H1 (cell line): Measurements from ENCODE around the gene AHDC1. TPM values are rescaled to one million over a fixed set of nuclear protein-coding genes. Genes with fewer than 3 reads are reported as not detected.

Experiments used
- CTCF ChIA-PET: fragments of 300-600 bp; sonication (Branson Sonifier 250); formaldehyde crosslinking; loops from one replicate; lab custom pipeline; 2021; ENCODE audit not compliant: partially characterized antibody; lab: Charles Lee
- POLR2A ChIA-PET: fragments of 300-600 bp; sonication (Branson Sonifier 250); formaldehyde crosslinking; loops from one replicate; lab custom pipeline; 2021; ENCODE audit warnings: inconsistent platforms; ENCODE audit not compliant: partially characterized antibody; lab: Charles Lee
- DNase-seq, 2 experiments: peaks; one replicate each; pipeline versions ENCODE4 v3.0.0 to v3.0.0-alpha.2; 2010 to 2022; ENCODE audit warnings: low spot score in 2 of 2, low read depth in 1 of 2, mixed read lengths in 1 of 2
- FAIRE-seq: peaks from 2 replicates; lab custom pipeline; 2011; peaks lifted over from hg19 to GRCh38; lab: Jason Lieb, UNC
- H2AFZ ChIP-seq: 2 replicates; pipeline ENCODE4 v1.8.1; 2012; ENCODE audit warnings: low read length, inconsistent platforms
- H2AK5ac ChIP-seq: 2 replicates; pipeline ENCODE4 v1.6.1; 2013; ENCODE audit warnings: low read depth, low read length
- H2BK120ac ChIP-seq: replicated peaks from 2 replicates; pipeline ENCODE3; 2013; ENCODE audit warnings: low read depth, low read length, inconsistent platforms
- H2BK12ac ChIP-seq: 2 replicates; pipeline ENCODE4 v1.6.1; 2013; ENCODE audit warnings: low read depth, low read length
- H2BK15ac ChIP-seq: 2 replicates; pipeline ENCODE4 v1.6.1; 2013; ENCODE audit warnings: low read length
- H2BK20ac ChIP-seq: 2 replicates; pipeline ENCODE4 v1.6.1; 2013; ENCODE audit warnings: low read length
- H2BK5ac ChIP-seq: 2 replicates; pipeline ENCODE4 v1.6.1; 2013; ENCODE audit warnings: low read depth, low read length
- H3K14ac ChIP-seq: 2 replicates; pipeline ENCODE4 v1.6.1; 2013; ENCODE audit warnings: inconsistent platforms; ENCODE audit not compliant: insufficient read length
- H3K18ac ChIP-seq: 2 replicates; pipeline ENCODE4 v1.6.1; 2013; ENCODE audit warnings: low read length; ENCODE audit errors: extremely low read depth
- H3K23ac ChIP-seq: 2 replicates; pipeline ENCODE4 v1.6.1; 2013; ENCODE audit warnings: inconsistent platforms; ENCODE audit not compliant: insufficient read length
- H3K23me2 ChIP-seq: 2 replicates; pipeline ENCODE4 v1.6.1; 2013; ENCODE audit warnings: low read depth, low read length
- H3K27ac ChIP-seq: 2 replicates; pipeline ENCODE4 v1.6.1; 2011; ENCODE audit warnings: low read depth, low read length, inconsistent platforms
- H3K27me3 ChIP-seq, 4 experiments: replicated peaks in 1 of 4; 1 replicate in 1 of 4; 2 replicates in 3 of 4; pipeline versions ENCODE4 v1.6.1 to v1.8.1; 2011 to 2013; ENCODE audit warnings: low read length in 3 of 4, mild to moderate bottlenecking in 3 of 4, inconsistent platforms in 2 of 4, mixed read lengths in 2 of 4, moderate library complexity in 1 of 4; ENCODE audit not compliant: control insufficient read depth in 3 of 4, insufficient read depth in 3 of 4; ENCODE audit errors: extremely low read depth in 1 of 4
- H3K36me3 ChIP-seq, 4 experiments: 2 replicates each; pipeline versions ENCODE4 v1.6.1 to v1.8.1; 2011 to 2013; ENCODE audit warnings: mild to moderate bottlenecking in 4 of 4, low read length in 3 of 4, moderate library complexity in 2 of 4, control low read depth in 1 of 4, inconsistent platforms in 1 of 4; ENCODE audit not compliant: insufficient read depth in 4 of 4, control insufficient read depth in 2 of 4
- H3K4ac ChIP-seq: replicated peaks from 2 replicates; pipeline ENCODE3; 2013; ENCODE audit warnings: low read length, low read depth, mixed read lengths, inconsistent platforms; ENCODE audit not compliant: insufficient read length
- H3K4me1 ChIP-seq, 4 experiments: replicated peaks in 1 of 4; 1 replicate in 1 of 4; 2 replicates in 3 of 4; pipeline versions ENCODE4 v1.6.1 to v1.8.1; 2011 to 2013; ENCODE audit warnings: low read length in 3 of 4, inconsistent platforms in 2 of 4, mixed read lengths in 1 of 4; ENCODE audit not compliant: insufficient read depth in 4 of 4, control insufficient read depth in 3 of 4
- H3K4me2 ChIP-seq, 2 experiments: 2 replicates each; pipeline versions ENCODE4 v1.6.1 to v1.8.1; 2011 to 2013; ENCODE audit warnings: low read depth in 2 of 2, low read length in 2 of 2, control low read depth in 1 of 2, inconsistent platforms in 1 of 2, mild to moderate bottlenecking in 1 of 2; ENCODE audit not compliant: insufficient read depth in 1 of 2
- H3K4me3 ChIP-seq, 4 experiments: fragments of 200-600, 300-600 bp in 1 of 4; sonication (generic), shearing (Covaris generic), sonication (Bioruptor Twin) in 1 of 4; 2 replicates each; pipeline versions ENCODE4 v1.5.1 to v1.8.1; 2011 to 2016; ENCODE audit warnings: low read length in 4 of 4, low read depth in 3 of 4, control low read depth in 2 of 4, inconsistent platforms in 2 of 4, mild to moderate bottlenecking in 2 of 4, mixed read lengths in 1 of 4, moderate library complexity in 1 of 4; ENCODE audit not compliant: insufficient read depth in 2 of 4; ENCODE audit errors: extremely low read depth in 1 of 4
- H3K56ac ChIP-seq: replicated peaks from 2 replicates; pipeline ENCODE3; 2013; ENCODE audit warnings: low read depth, mild to moderate bottlenecking, mixed read lengths, low read length, inconsistent platforms; ENCODE audit not compliant: insufficient read length
- H3K79me1 ChIP-seq: 2 replicates; pipeline ENCODE4 v1.6.1; 2013; ENCODE audit warnings: low read depth, low read length, control low read depth
- H3K79me2 ChIP-seq, 2 experiments: 2 replicates each; pipeline versions ENCODE4 v1.6.1 to v1.8.1; 2012 to 2013; ENCODE audit warnings: low read length in 2 of 2, mild to moderate bottlenecking in 2 of 2, inconsistent platforms in 1 of 2; ENCODE audit not compliant: insufficient read depth in 2 of 2, control insufficient read depth in 1 of 2
- H3K9ac ChIP-seq, 4 experiments: replicated peaks in 1 of 4; 1 replicate in 1 of 4; 2 replicates in 3 of 4; pipeline versions ENCODE4 v1.6.1 to v1.8.1; 2011 to 2013; ENCODE audit warnings: low read depth in 3 of 4, low read length in 3 of 4, control low read depth in 2 of 4, mild to moderate bottlenecking in 2 of 4, moderate library complexity in 2 of 4, inconsistent platforms in 1 of 4; ENCODE audit errors: extremely low read depth in 1 of 4
- H3K9me3 ChIP-seq, 2 experiments: 2 replicates each; pipeline versions ENCODE4 v1.6.1 to v1.8.1; 2012 to 2013; ENCODE audit warnings: mild to moderate bottlenecking in 2 of 2, moderate library complexity in 2 of 2, control low read depth in 1 of 2, inconsistent platforms in 1 of 2, low read depth in 1 of 2, low read length in 1 of 2, mixed read lengths in 1 of 2; ENCODE audit not compliant: insufficient read depth in 2 of 2
- H4K20me1 ChIP-seq, 2 experiments: replicated peaks in 1 of 2; 2 replicates each; pipeline versions ENCODE3 to v1.8.1; 2011 to 2013; ENCODE audit warnings: inconsistent platforms in 2 of 2, low read length in 2 of 2, mild to moderate bottlenecking in 1 of 2; ENCODE audit not compliant: insufficient read depth in 2 of 2, control insufficient read depth in 1 of 2
- H4K5ac ChIP-seq: 2 replicates; pipeline ENCODE4 v1.6.1; 2013; ENCODE audit warnings: low read length, low read depth, mixed read lengths, inconsistent platforms; ENCODE audit not compliant: insufficient read length
- H4K8ac ChIP-seq: 2 replicates; pipeline ENCODE4 v1.8.0; 2013; ENCODE audit warnings: mild to moderate bottlenecking, moderate library complexity, low read length, inconsistent platforms; ENCODE audit not compliant: insufficient read depth; ENCODE audit errors: extremely low read depth
- H4K91ac ChIP-seq: replicated peaks from 2 replicates; pipeline ENCODE3; 2013; ENCODE audit warnings: low read length, mixed read lengths, inconsistent platforms; ENCODE audit not compliant: insufficient read length
- ASH2L ChIP-seq: fragments of 200-600, 300-600 bp; sonication (generic); IDR thresholded peaks from one replicate; pipeline ENCODE4 v1.7.1; 2017; ENCODE audit warnings: low read length
- RNF2 ChIP-seq: fragments of 200-900, 300-1000 bp; sonication (generic); IDR thresholded peaks from 2 replicates; pipeline ENCODE4 v1.7.1; 2016; ENCODE audit warnings: borderline replicate concordance, low read depth, mild to moderate bottlenecking, antibody characterized with exemption, low read length; ENCODE audit not compliant: poor library complexity, severe bottlenecking; ENCODE audit errors: missing control alignments
- TEAD4 ChIP-seq: IDR thresholded peaks from 2 replicates; pipeline ENCODE4 v1.6.1; 2012; ENCODE audit warnings: low read depth, low read length, inconsistent platforms, mixed read lengths
- WGBS, 2 experiments: shearing (Covaris generic) in 1 of 2; methylation state at CpG; one replicate each; pipeline versions ENCODE4 v1.1.6 to v1.1.7; 2013 to 2015; ENCODE audit warnings: low lambda C conversion rate in 2 of 2, mixed read lengths in 2 of 2, inconsistent platforms in 1 of 2, low coverage in 1 of 2, missing lambda C conversion rate in 1 of 2; ENCODE audit not compliant: insufficient replicate concordance in 2 of 2, insufficient coverage in 1 of 2, insufficient read length in 1 of 2; ENCODE audit errors: extremely low coverage in 1 of 2, missing lambda C conversion rate in 1 of 2; 5-methylcytosine and 5-hydroxymethylcytosine counted together
- polyA plus RNA-seq, 7 experiments: library from polyadenylated mRNA; depleted of rRNA in 3 of 7; stranded (reverse) in 5 of 7; unstranded in 2 of 7; fragments of >200 nt in 5 of 7; fragments of 200-250 nt in 2 of 7; gene quantifications; 1 replicate in 5 of 7; 2 replicates in 1 of 7; 4 replicates in 1 of 7; pipeline versions ENCODE4 v1.2.1 to v1.2.3, GENCODE V29; 2011 to 2013; ENCODE audit warnings: missing spikeins in 2 of 7, mixed read lengths in 2 of 7
- total RNA-seq: library from RNA; stranded (reverse); fragmentation: NEBNext Ultra II Directional; extraction: Animal tissue kit (Norgen Biotek cat#: 25700); gene quantifications from 2 replicates; pipeline ENCODE4 v1.2.1, GENCODE V29; 2021

The AHDC1 gene
- total and polyA plus RNA-seq, 2 of the 8 experiments (the other 6 are each of a cell fraction or from before 2014, with no cell fraction given) = 4.4 to 35.1 TPM

GRCh38 chr1:27652111-27652864 lies 48.3 kb upstream of the AHDC1 start:
- H3K56ac ChIP-seq = no peak overlapping the region
- H2BK15ac ChIP-seq = 0 out of 2 replicates have a peak overlapping the region, but pooled peaks have one; percentile 46
- H3K4me3 ChIP-seq = no peak overlapping the region
- ChIA-PET POLR2A (interaction anchor here (0.6 kb wide), 1 partner anchor 330 kb away, joined by 3 read pairs; no protein-coding TSS in a partner anchor), CTCF (interaction anchor here (0.7 to 6.2 kb wide), 10 partner anchors 8 to 114 kb away, joined by 3 to 47 read pairs (median 3); no protein-coding TSS in a partner anchor)
- DNase-seq (no peak), FAIRE-seq (no peak)
- no peak overlapping the region for H3K4me2 ChIP-seq
- H4K91ac ChIP-seq = no peak overlapping the region
- TF ChIP-seq RNF2 = no peak
- TF ChIP-seq TEAD4 = no peak
- no peak for TF ChIP-seq ASH2L
- H3K79me2 ChIP-seq = no peaks in the 10 kb centered on the region
- H3K36me3 ChIP-seq = no peaks in the 10 kb centered on the region
- no peaks in the 10 kb centered on the region for H3K23me2 ChIP-seq
- H2AK5ac ChIP-seq = no peak overlapping the region
- H3K27ac ChIP-seq = no peak overlapping the region
- no peak overlapping the region for H4K8ac ChIP-seq
- 95% methylated on average over 5 of the region's 5 CpGs; no CpG with 5 or more reads in 1 of the 2 experiments for WGBS, 2 experiments
- H2BK5ac ChIP-seq = no peak overlapping the region
- H3K9ac ChIP-seq = no peak overlapping the region
- no peak overlapping the region for H3K23ac ChIP-seq
- H3K4me1 ChIP-seq = peaks cover 12 to 18% (median 16%) of the 10 kb centered on the region in 4 experiments
- H3K9me3 ChIP-seq = no peaks in the 10 kb centered on the region
- no peaks in the 10 kb centered on the region for H3K79me1 ChIP-seq
- no peak overlapping the region for H2BK120ac ChIP-seq
- H3K4ac ChIP-seq = no peak overlapping the region
- no peak overlapping the region for H2AFZ ChIP-seq
- H3K18ac ChIP-seq = no peak overlapping the region
- H3K27me3 ChIP-seq = no peaks in the 10 kb centered on the region
- no peak overlapping the region for H2BK20ac ChIP-seq
- no peak overlapping the region for H4K5ac ChIP-seq
- H4K20me1 ChIP-seq = no peaks in the 10 kb centered on the region
- H2BK12ac ChIP-seq = peak overlapping the region; percentile 27; the same call in 1 of the 2 replicates
- no peak overlapping the region for H3K14ac ChIP-seq
